Calu3 (cell line): ENCODE results near the gene ANGEL1. TPM values are rescaled to one million over a fixed set of nuclear protein-coding genes. Genes with fewer than 3 reads are reported as not detected.

Experiments used
- BruUV-seq: library from RNA; stranded (reverse); fragments of 400-500 nt; replicated peaks from 2 replicates; lab custom pipeline; 2021; lab: Mats Ljungman, UMichigan
- CTCF ChIA-PET: fragments of 300-600 bp; sonication (Branson Sonifier 250); formaldehyde crosslinking; loops from one replicate; lab custom pipeline; 2022; ENCODE audit warnings: antibody characterized with exemption; lab: Charles Lee
- DNase-seq: peaks from one replicate; pipeline ENCODE4 v3.0.0; 2022
- H3K27ac Mint-ChIP-seq: one replicate; pipeline ENCODE4 v1.8.0; 2022; ENCODE audit warnings: mixed read lengths; ENCODE audit not compliant: unreplicated experiment
- H3K27me3 Mint-ChIP-seq: one replicate; pipeline ENCODE4 v1.8.0; 2022; ENCODE audit warnings: mixed read lengths; ENCODE audit not compliant: unreplicated experiment
- H3K36me3 Mint-ChIP-seq: one replicate; pipeline ENCODE4 v1.8.0; 2022; ENCODE audit warnings: mild to moderate bottlenecking, moderate library complexity, mixed read lengths; ENCODE audit not compliant: insufficient read depth, unreplicated experiment
- H3K4me1 Mint-ChIP-seq: one replicate; pipeline ENCODE4 v1.8.0; 2022; ENCODE audit warnings: mild to moderate bottlenecking, low read depth, mixed read lengths; ENCODE audit not compliant: unreplicated experiment
- H3K4me3 Mint-ChIP-seq: one replicate; pipeline ENCODE4 v1.8.0; 2022; ENCODE audit warnings: mild to moderate bottlenecking, low read depth, moderate library complexity, mixed read lengths; ENCODE audit not compliant: unreplicated experiment
- H3K9me3 Mint-ChIP-seq: one replicate; pipeline ENCODE4 v1.8.0; 2022; ENCODE audit warnings: low read depth, mixed read lengths; ENCODE audit not compliant: unreplicated experiment
- CTCF ChIP-seq: fragments of 200-600 bp; IDR thresholded peaks from one replicate; pipeline ENCODE4 v1.8.0; 2022; ENCODE audit warnings: antibody characterized with exemption; ENCODE audit not compliant: unreplicated experiment
- intact Hi-C: fragments of 100-400 bp; cut with micrococcal nuclease; formaldehyde crosslinking; loops from one replicate; pipeline ENCODE4 v1.10.0; 2022; ENCODE audit not compliant: unreplicated experiment
- total RNA-seq: library from RNA; stranded (reverse); gene quantifications from 2 replicates; pipeline ENCODE4 v1.2.3, GENCODE V29; 2022

The ANGEL1 gene
- total RNA-seq, 1 experiment from 2014 or later: 19.8 TPM

- no peak for TF ChIP-seq CTCF
- Mint-ChIP-seq H3K9me3 (no peaks in the 10 kb centered on the region), H3K27me3 (no peaks in the 10 kb centered on the region), H3K4me1 (no peaks in the 10 kb centered on the region), H3K36me3 (peaks cover 17% of the 10 kb centered on the region), H3K4me3 (no peak overlapping the region), H3K27ac (no peak overlapping the region)
- BruUV-seq: no TSS peak
- CTCF ChIA-PET: no interaction called here
- intact Hi-C loops: no loop called here
- no peak for DNase-seq
Observed at GRCh38 chr14:76793956-76794355, 18.7 kb downstream of the ANGEL1 start.

DNA sequence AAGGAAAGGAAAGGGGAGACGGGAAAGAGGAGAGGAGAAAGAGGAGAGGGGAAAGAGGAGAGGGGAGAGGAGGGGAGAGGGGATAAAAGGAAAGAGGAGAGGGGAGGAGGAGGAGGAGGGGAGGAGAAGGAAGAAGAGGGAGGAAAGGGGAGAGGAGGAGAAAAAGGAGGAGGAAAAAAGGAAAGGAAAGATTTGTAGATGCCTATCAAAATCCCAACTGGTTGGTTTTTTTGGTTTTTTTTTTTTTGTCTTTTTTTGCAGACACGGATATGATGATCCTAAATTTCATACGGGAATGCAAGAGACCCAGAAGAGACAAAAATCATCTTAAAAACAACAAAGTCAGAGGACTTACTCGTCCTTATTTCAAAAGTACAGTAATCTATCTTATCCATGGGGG, 19.4 kb downstream of the ANGEL1 start:
- BruUV-seq: no TSS peak
- Mint-ChIP-seq H3K27ac (no peak overlapping the region), H3K27me3 (no peaks in the 10 kb centered on the region), H3K4me3 (no peak overlapping the region), H3K9me3 (no peaks in the 10 kb centered on the region), H3K36me3 (peaks cover 12% of the 10 kb centered on the region), H3K4me1 (no peaks in the 10 kb centered on the region)
- CTCF ChIA-PET: no interaction called here
- intact Hi-C loops: no loop called here
- no peak for TF ChIP-seq CTCF
- no peak for DNase-seq

GRCh38 chr14:76792422-76792821, 20.3 kb downstream of the ANGEL1 start:
- no TSS peak for BruUV-seq

GRCh38 chr14:76786601-76787000, 26.1 kb downstream of the ANGEL1 start:
- Mint-ChIP-seq H3K27me3 (no peaks in the 10 kb centered on the region), H3K4me3 (no peak overlapping the region), H3K4me1 (no peaks in the 10 kb centered on the region), H3K9me3 (no peaks in the 10 kb centered on the region), H3K36me3 (peaks cover 10% of the 10 kb centered on the region), H3K27ac (no peak overlapping the region)
- CTCF ChIA-PET: no interaction called here
- DNase-seq: no peak
- no TSS peak for BruUV-seq
- no peak for TF ChIP-seq CTCF
- intact Hi-C loops: no loop called here

More at GRCh38 chr14:76792422-76792821, 20.3 kb downstream of the ANGEL1 start:
- TF ChIP-seq CTCF: no peak
- no peaks in the 10 kb centered on the region for H3K9me3 Mint-ChIP-seq
- peaks cover 12% of the 10 kb centered on the region for H3K36me3 Mint-ChIP-seq
- CTCF ChIA-PET: no interaction called here
- no peak overlapping the region for H3K27ac Mint-ChIP-seq
- H3K27me3 Mint-ChIP-seq: no peaks in the 10 kb centered on the region
- no peak overlapping the region for H3K4me3 Mint-ChIP-seq
- intact Hi-C loops: no loop called here
- DNase-seq: no peak
- H3K4me1 Mint-ChIP-seq: no peaks in the 10 kb centered on the region
